OCI-LY7 (cell line): ENCODE measurements around the gene USP30.

ENCODE experiments used
- CTCF ChIP-seq: fragments of 200-600 bp; sonication (generic); conservative IDR thresholded peaks from 2 replicates; pipeline ENCODE4 v1.5.1; 2014; ENCODE audit warnings: mild to moderate bottlenecking, antibody characterized with exemption, low read length, moderate library complexity, mixed read lengths
- EZH2phosphoT487 ChIP-seq: fragments of 200-600 bp; sonication (generic); IDR thresholded peaks from 2 replicates; pipeline ENCODE4 v1.6.1; 2018; ENCODE audit warnings: low read depth, borderline replicate concordance, mild to moderate bottlenecking, mixed run types, antibody characterized with exemption, low read length, moderate library complexity, mixed read lengths

DNA sequence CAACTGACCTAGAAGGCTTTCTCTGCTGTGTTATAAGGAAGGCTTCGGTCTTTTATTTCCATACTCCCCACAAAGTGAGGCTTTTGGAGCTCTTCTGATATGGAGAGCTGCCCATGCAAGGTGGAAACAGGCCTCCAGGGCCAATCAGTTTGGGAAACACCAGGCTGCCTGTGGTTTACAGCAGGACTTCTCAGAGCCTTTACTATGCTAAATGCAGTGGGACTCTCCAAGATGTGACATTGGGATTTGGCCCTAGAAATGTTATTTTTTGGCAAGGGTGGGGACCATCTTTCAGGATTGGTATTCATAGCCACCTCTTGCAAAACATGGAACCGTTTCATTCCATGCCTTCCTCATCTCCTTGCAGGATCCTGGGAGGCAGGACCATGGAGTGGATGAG is 67.7 kb downstream of the USP30 start:
- TF ChIP-seq CTCF = no peak
- no peak for TF ChIP-seq EZH2phosphoT487
